PC-9 (cell line): ENCODE measurements around the gene BACH2.

ENCODE experiments used
- EZH2 ChIP-seq: fragments of 200-600 bp; sonication (generic); IDR thresholded peaks from 2 replicates; pipeline ENCODE4 v1.8.0; 2017; ENCODE audit warnings: antibody characterized with exemption, low read depth
- TF ChIP-seq, protein P1 (sequence below): fragments of 200-600 bp; sonication (generic); conservative IDR thresholded peaks from 2 replicates; pipeline ENCODE4 v1.6.1; 2017; ENCODE audit warnings: mixed run types, antibody characterized with exemption, mild to moderate bottlenecking, moderate library complexity

DNA sequence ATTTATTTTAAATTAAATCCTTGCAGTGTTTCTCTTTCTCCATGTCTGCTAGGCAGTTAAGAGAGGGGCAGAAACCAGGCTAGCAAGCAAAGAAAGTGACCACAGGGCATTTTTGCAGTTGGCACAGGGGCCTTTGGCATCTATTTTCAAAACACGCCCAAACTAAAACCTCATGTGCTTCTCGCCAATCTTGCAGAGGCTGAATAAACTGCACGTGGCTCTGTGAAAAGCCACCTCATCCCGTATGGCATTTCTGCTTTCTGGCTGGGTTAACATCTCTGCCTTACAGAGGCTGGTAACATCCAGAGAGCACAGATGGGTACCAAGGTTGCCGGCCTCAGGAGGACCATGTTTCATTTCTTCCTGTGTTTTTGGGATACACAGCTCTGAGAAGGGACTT, 347.8 kb downstream of the BACH2 start:
- TF ChIP-seq, protein P1, sequence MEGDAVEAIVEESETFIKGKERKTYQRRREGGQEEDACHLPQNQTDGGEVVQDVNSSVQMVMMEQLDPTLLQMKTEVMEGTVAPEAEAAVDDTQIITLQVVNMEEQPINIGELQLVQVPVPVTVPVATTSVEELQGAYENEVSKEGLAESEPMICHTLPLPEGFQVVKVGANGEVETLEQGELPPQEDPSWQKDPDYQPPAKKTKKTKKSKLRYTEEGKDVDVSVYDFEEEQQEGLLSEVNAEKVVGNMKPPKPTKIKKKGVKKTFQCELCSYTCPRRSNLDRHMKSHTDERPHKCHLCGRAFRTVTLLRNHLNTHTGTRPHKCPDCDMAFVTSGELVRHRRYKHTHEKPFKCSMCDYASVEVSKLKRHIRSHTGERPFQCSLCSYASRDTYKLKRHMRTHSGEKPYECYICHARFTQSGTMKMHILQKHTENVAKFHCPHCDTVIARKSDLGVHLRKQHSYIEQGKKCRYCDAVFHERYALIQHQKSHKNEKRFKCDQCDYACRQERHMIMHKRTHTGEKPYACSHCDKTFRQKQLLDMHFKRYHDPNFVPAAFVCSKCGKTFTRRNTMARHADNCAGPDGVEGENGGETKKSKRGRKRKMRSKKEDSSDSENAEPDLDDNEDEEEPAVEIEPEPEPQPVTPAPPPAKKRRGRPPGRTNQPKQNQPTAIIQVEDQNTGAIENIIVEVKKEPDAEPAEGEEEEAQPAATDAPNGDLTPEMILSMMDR: no peak
- no peak for TF ChIP-seq EZH2
